GM08714 (cell line): Measurements from ENCODE around the gene SCO2.

Experiments
- H3K4me3 ChIP-seq: fragments of 200-500 bp; sonication (Bioruptor generic); 2 replicates; pipeline ENCODE4 v1.5.1; 2014; ENCODE audit warnings: mild to moderate bottlenecking, low read length, inconsistent platforms
- ZNF274 ChIP-seq: IDR thresholded peaks from 2 replicates; pipeline ENCODE4 v1.6.1; 2012; ENCODE audit warnings: mild to moderate bottlenecking, low read depth, low read length

SCO2 gene

GRCh38 chr22:50482107-50483074 lies 43.0 kb downstream of the SCO2 start:
- TF ChIP-seq ZNF274 = no peak
- H3K4me3 ChIP-seq = peak overlapping the region; percentile 31; the same call in 1 of the 2 replicates

GRCh38 chr22:50481440-50482106 lies 43.8 kb downstream of the SCO2 start, which contains the start of gene ADM2:
Gene ADM2, plus strand, starts transcription at chr22:50481543. Its CDS starts 305 bp downstream, at chr22:50481848.
- TF ChIP-seq ZNF274 = no peak
- peak within 1 kb of the TSS; percentile 31; the same call in 1 of the 2 replicates for H3K4me3 ChIP-seq

- TF ChIP-seq ZNF274 = no peak
- H3K4me3 ChIP-seq = peak overlapping the region; percentile 31; the same call in 1 of the 2 replicates
These were observed 44.4 kb downstream of the SCO2 start for GRCh38 chr22:50481045-50481439.

- no peak overlapping the region for H3K4me3 ChIP-seq
- no peak for TF ChIP-seq ZNF274
These were observed 45.7 kb downstream of the SCO2 start for GRCh38 chr22:50479721-50480120.

GRCh38 chr22:50477923-50478322 lies 47.5 kb downstream of the SCO2 start:
- TF ChIP-seq ZNF274 = no peak
- no peak overlapping the region for H3K4me3 ChIP-seq

GRCh38 chr22:50476868-50477267 lies 48.5 kb downstream of the SCO2 start:
- H3K4me3 ChIP-seq = no peak overlapping the region
- no peak for TF ChIP-seq ZNF274

- TF ChIP-seq ZNF274 = no peak
- no peak overlapping the region for H3K4me3 ChIP-seq
These were observed 49.8 kb downstream of the SCO2 start for GRCh38 chr22:50475652-50476002.

DNA sequence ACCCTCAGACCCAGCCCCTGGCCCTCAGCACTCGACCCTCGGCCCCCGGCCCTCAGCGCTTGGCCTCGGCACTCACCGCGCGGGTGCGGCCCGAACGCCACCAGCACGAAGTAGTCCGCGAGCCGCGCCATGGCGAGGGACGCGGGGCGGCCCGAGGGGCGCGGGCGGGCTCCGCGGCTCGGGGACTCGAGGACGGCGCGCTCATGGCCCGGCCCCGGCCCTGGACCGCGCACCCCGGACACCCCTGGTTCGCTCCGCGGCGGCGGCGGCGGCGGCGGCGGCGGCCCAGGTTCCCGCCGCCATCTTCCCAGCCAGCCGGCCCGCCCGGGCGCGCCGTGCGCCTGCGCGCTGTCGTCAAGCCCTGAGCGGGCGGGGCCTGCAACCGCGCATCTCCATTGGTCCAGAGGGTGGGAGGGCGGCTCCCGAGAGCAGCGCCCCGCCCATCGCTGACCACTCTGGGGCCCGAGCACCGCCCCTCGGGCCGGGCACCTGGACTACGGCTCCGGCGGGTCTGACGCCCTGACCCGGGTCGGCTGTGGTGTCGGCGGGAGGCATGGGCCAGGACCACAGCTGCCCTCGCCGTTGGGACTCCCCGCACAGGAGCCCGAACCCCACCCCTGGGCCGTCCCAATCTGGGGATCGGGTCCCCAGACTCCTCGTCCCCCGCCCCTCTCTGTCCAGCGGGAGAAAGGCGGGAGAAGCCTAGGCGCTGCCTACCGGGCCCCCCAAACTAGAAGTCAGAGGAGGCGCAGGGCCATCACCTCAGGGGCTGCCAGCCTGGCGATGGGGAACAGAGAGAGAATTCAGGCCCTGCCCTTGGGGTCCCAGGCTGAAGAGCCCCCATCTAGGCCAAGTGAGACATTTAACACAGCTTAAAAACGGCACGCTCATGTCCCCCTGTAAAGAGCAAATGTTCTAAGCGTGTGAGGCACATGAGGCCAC lies 50.4 kb downstream of the SCO2 start, which contains the start of gene SBF1:
Gene SBF1, minus strand, starts transcription at position 326 of the 942 bp plus-strand sequence. Its CDS starts 195 bp downstream, at position 131.
- H3K4me3 ChIP-seq = peak within 1 kb of the TSS; percentile 75
- no peak for TF ChIP-seq ZNF274

DNA sequence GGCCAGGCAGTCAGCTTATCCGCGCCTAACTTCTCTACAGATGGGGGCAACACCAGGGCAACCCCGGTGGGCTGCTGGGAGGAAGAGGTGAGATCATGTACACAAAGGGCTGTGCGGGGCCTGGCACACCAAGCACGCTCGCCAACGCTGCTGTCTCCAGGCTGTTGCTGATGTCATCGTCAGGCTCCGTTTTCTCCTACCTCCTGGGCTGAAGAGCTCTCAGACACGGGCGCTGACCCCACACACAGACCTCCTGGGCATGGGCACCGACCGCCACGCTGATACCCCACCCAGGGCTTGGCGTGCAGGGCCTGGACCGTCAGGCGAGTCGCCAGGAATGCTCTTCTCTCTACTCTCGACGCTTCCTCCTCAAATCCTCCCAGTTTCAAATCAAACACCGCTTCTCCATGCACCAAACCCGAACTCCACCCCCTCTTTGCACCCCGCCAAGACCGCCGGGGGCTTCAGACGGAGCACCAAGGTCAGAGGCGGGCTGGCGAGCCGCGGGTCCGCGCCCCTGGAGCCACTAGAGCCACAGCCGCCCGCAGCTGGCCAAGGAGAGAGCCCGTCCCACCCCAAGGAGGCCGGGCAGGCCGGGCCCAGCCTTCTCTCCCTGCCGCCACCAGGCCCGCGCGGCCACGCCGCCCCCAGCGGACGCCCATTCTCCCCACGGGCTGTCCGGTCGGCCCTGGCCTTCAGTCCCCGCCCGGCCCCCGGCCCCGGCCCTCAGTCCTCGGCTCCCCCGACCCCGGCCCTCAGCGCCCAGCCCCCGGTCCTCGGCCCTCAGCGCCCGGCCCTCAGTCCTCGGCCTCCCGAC lies 51.3 kb downstream of the SCO2 start:
- no peak for TF ChIP-seq ZNF274
- peak overlapping the region; percentile 75 for H3K4me3 ChIP-seq
